Tibial artery (tissue), 4 donors: ENCODE measurements around the gene RIMBP2.
A peak's percentile ranks its signal among the peaks of the same experiment; 100 is the strongest.

Experiments
- DNase-seq, 2 donors: peaks; one replicate each; pipeline ENCODE4 v3.0.0-alpha.2; 2019
- H3K27ac ChIP-seq, 2 donors: fragments of 200-600 bp; sonication (generic) in 1 of 2; 1 replicate in 1 of 2; 2 replicates in 1 of 2; pipeline ENCODE4 v1.5.1; 2018 to 2019; ENCODE audit warnings: mild to moderate bottlenecking in 1 of 2
- H3K27me3 ChIP-seq, 2 donors: fragments of 200-600 bp; sonication (generic) in 1 of 2; one replicate each; pipeline versions ENCODE4 v1.5.1 to v1.6.0; 2016 to 2019
- H3K36me3 ChIP-seq, 3 donors: fragments of 200-600 bp; sonication (generic) in 2 of 3; one replicate each; pipeline ENCODE4 v1.5.1; 2016 to 2019; ENCODE audit warnings: mild to moderate bottlenecking in 2 of 3
- H3K4me1 ChIP-seq, 4 donors: fragments of 200-600 bp; sonication (generic) in 2 of 4; 1 replicate in 3 of 4; 2 replicates in 1 of 4; pipeline ENCODE4 v1.5.1; 2016 to 2019
- H3K4me3 ChIP-seq, 2 donors: fragments of 200-600 bp; sonication (generic) in 1 of 2; 1 replicate in 1 of 2; 2 replicates in 1 of 2; pipeline ENCODE4 v1.5.1; 2018 to 2019; ENCODE audit warnings: mild to moderate bottlenecking in 2 of 2
- H3K9me3 ChIP-seq, 3 donors: fragments of 200-600 bp; sonication (generic) in 1 of 3; one replicate each; pipeline ENCODE4 v1.5.1; 2016 to 2019
- CTCF ChIP-seq, 2 experiments: fragments of 200-600 bp in 1 of 2; fragments of 450-650 bp in 1 of 2; IDR thresholded peaks; one replicate each; pipeline ENCODE4 v1.5.1; 2017 to 2019; ENCODE audit warnings: antibody characterized with exemption in 2 of 2, mild to moderate bottlenecking in 1 of 2, moderate library complexity in 1 of 2
- intact Hi-C: fragments of 100-400 bp; cut with DNase I; formaldehyde crosslinking; loops from one replicate; pipeline ENCODE4 v1.15.0; 2023; ENCODE audit warnings: low total_unique reads

The RIMBP2 gene

DNA sequence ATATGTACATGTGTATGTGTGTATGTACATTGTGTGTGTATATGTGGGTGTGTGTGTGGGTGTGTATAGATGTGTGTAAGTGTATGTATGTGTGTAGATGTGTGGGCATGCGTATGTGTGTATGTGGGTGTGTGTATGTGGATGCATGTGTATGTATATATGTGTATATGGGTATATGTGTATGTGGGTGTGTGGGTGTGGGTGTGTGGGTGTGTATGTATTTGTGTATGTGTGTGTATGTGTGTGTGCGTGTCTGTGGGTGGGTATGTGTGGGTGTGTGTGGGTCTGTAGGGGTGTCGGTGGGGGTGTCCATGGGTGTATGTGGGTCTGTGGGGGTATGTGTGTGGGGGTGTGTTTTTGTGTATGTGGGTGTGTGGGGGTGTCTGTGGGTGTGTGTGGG lies 276.8 kb downstream of the RIMBP2 start:
- TF ChIP-seq CTCF (IDR thresholded peaks at IDR 0.05), result no peak
- Histone ChIP-seq H3K9me3 (peaks cover 0 to 23% (median 0%) of the 10 kb centered on the region in 3 donors), H3K36me3 (no peaks in the 10 kb centered on the region), H3K27ac (no peak overlapping the region), H3K4me3 (no peak overlapping the region), H3K4me1 (no peaks in the 10 kb centered on the region), H3K27me3 (no peaks in the 10 kb centered on the region)
- DNase-seq, result no peak
- intact Hi-C loops, result no loop called here

- no peak for TF ChIP-seq CTCF (IDR thresholded peaks at IDR 0.05)
- intact Hi-C loops, result no loop called here
- no peaks in the 10 kb centered on the region for H3K27me3 ChIP-seq
- no peak overlapping the region for H3K4me3 ChIP-seq
- peak in 1 of 2 donors; percentile 40 for DNase-seq
- no peaks in the 10 kb centered on the region for H3K4me1 ChIP-seq
- H3K9me3 ChIP-seq, result peaks cover 0 to 28% (median 0%) of the 10 kb centered on the region in 3 donors
- no peak overlapping the region for H3K27ac ChIP-seq
- H3K36me3 ChIP-seq, result no peaks in the 10 kb centered on the region
Measured at GRCh38 chr12:130438711-130439110, 277.4 kb downstream of the RIMBP2 start.

DNA sequence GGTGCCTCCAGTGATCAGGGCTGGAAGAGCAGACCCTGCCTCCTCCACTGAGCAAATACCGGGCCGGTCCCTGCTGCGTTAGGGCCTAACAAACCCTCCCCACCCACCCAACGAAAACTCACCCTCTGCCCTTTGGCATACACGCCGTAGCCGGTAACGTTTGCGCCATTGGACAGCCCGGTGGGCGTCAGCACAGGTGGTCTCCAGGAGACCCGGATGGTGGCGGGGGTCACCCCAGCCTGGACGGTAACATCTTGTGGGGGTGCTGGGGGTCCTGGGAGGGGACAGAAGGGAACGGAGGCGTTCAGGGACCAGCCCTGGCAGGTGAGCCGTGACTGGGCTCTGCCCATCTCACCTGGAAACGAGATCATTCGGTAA lies 277.9 kb downstream of the RIMBP2 start:
- Histone ChIP-seq H3K4me3 (no peak overlapping the region), H3K4me1 (no peaks in the 10 kb centered on the region), H3K27ac (no peak overlapping the region), H3K9me3 (peaks cover 0 to 33% (median 0%) of the 10 kb centered on the region in 3 donors), H3K36me3 (no peaks in the 10 kb centered on the region), H3K27me3 (no peaks in the 10 kb centered on the region)
- DNase-seq, result peak in 1 of 2 donors; percentile 45
- intact Hi-C loops, result no loop called here
- TF ChIP-seq CTCF (IDR thresholded peaks at IDR 0.05), result no peak

DNA sequence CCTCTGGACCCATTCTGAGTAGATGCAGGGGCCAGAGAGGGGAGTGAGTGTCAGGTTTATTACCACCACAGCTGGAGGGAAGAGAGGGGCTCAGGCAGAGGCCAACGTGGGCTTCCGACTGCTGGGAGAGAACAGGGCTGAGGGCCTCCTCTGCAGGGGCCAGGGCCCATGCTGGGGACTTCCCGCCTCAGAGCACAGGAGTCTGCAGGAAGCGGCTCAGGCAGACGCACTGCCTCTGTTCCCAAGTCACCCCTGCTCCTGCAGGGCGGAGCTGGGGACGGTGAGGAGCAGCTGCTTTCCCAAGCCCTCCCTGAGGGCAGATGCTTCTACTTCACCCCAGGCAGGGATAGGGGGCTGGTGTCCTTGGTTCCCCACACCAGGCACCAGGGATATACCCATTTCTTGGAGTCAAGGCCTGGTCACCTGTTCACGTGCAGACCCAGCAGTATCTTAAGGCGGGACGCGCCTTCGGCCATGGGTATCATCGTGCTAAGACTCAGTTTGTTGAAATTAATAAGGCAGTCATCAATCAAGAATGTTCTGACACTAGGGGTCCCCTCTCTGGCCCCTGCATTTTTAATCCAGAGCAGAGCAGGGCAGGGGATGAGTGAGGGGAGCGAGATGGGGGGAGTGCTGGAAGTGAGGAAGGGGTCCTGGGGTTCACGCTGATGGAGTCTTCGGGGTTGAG lies 278.4 kb downstream of the RIMBP2 start:
- H3K4me1 ChIP-seq, result no peaks in the 10 kb centered on the region
- no peak for TF ChIP-seq CTCF (IDR thresholded peaks at IDR 0.05)

GRCh38 chr12:130436741-130437501 lies 279.2 kb downstream of the RIMBP2 start:
- H3K4me1 ChIP-seq, result no peaks in the 10 kb centered on the region
- no peak overlapping the region for H3K4me3 ChIP-seq
- H3K36me3 ChIP-seq, result no peaks in the 10 kb centered on the region
- no peak overlapping the region for H3K27ac ChIP-seq
- peak in 1 of 2 donors; percentile 49 for DNase-seq
- intact Hi-C loops, result no loop called here
- H3K9me3 ChIP-seq, result peaks cover 0 to 30% (median 0%) of the 10 kb centered on the region in 3 donors
- H3K27me3 ChIP-seq, result no peaks in the 10 kb centered on the region
- no peak for TF ChIP-seq CTCF (IDR thresholded peaks at IDR 0.05)

More for the DNA sequence above, 278.4 kb downstream of the RIMBP2 start:
- intact Hi-C loops, result no loop called here
- Histone ChIP-seq H3K27ac (no peak overlapping the region), H3K4me3 (no peak overlapping the region), H3K36me3 (no peaks in the 10 kb centered on the region), H3K9me3 (peaks cover 0 to 33% (median 0%) of the 10 kb centered on the region in 3 donors), H3K27me3 (no peaks in the 10 kb centered on the region)
- peak in 1 of 2 donors; percentile 45 for DNase-seq
